WTC11 (cell line): ENCODE measurements around the gene KDM1A. TPM values are rescaled to one million over a fixed set of nuclear protein-coding genes. Genes with fewer than 3 reads are reported as not detected.
A peak's percentile ranks its signal among the peaks of the same experiment; 100 is the strongest.

Experiments
- ATAC-seq: fragments of 200-7000 bp; cut with Tn5 transposase; 2 replicates; pipeline ENCODE4 v1.10.0; 2021; ENCODE audit warnings: mild to moderate bottlenecking, moderate library complexity
- CTCF ChIA-PET: fragments of 300-600 bp; sonication (Branson Sonifier 250); formaldehyde crosslinking; loops from one replicate; lab custom pipeline; 2021; ENCODE audit warnings: antibody characterized with exemption; lab: Charles Lee
- POLR2A ChIA-PET: fragments of 350-600 bp; sonication (Branson Sonifier 250); formaldehyde crosslinking; loops from one replicate; lab custom pipeline; 2021; ENCODE audit warnings: antibody characterized with exemption; lab: Charles Lee
- DNase-seq: peaks from one replicate; pipeline ENCODE4 v3.0.0; 2021; ENCODE audit warnings: low spot score
- H3K27ac Mint-ChIP-seq: 2 replicates; pipeline ENCODE4 v1.8.0; 2021; ENCODE audit warnings: mixed read lengths
- H3K27me3 Mint-ChIP-seq: 2 replicates; pipeline ENCODE4 v1.8.0; 2021; ENCODE audit warnings: low read depth, mild to moderate bottlenecking, moderate library complexity, mixed read lengths
- H3K36me3 Mint-ChIP-seq: 2 replicates; pipeline ENCODE4 v1.8.0; 2021; ENCODE audit warnings: mixed read lengths
- H3K4me1 Mint-ChIP-seq: 2 replicates; pipeline ENCODE4 v1.8.0; 2022; ENCODE audit warnings: mixed read lengths
- H3K4me3 Mint-ChIP-seq: 2 replicates; pipeline ENCODE4 v1.8.0; 2021; ENCODE audit warnings: mild to moderate bottlenecking, moderate library complexity, mixed read lengths
- H3K9me3 Mint-ChIP-seq: 2 replicates; pipeline ENCODE4 v1.8.0; 2021; ENCODE audit warnings: mixed read lengths
- GRHL2 ChIP-seq: fragments of 250-450 bp; sonication (Bioruptor Pico); IDR thresholded peaks from 2 replicates; pipeline ENCODE4 v1.8.0; 2022; ENCODE audit warnings: mild to moderate bottlenecking, moderate library complexity; ENCODE audit not compliant: insufficient replicate concordance, severe bottlenecking
- ZBTB21 ChIP-seq: sonication (generic); formaldehyde crosslinking; IDR thresholded peaks from 2 replicates; pipeline ENCODE4 v1.8.1; 2023; ENCODE audit warnings: mild to moderate bottlenecking, missing genetic modification reagents, borderline replicate concordance
- total RNA-seq: library from RNA; stranded (reverse); gene quantifications from 3 replicates; pipeline ENCODE4 v1.2.3, GENCODE V29; 2021
- TF ChIP-seq, protein P1 (sequence below): sonication (generic); formaldehyde crosslinking; IDR thresholded peaks from 2 replicates; pipeline ENCODE4 v1.8.0; 2023; ENCODE audit warnings: missing genetic modification reagents, mild to moderate bottlenecking, borderline replicate concordance
- TF ChIP-seq, protein P2 (sequence below): sonication (generic); formaldehyde crosslinking; IDR thresholded peaks from 2 replicates; pipeline ENCODE4 v1.8.1; 2023; ENCODE audit warnings: mild to moderate bottlenecking, moderate library complexity, missing genetic modification reagents
- TF ChIP-seq, protein P3 (sequence below): fragments of 250-450 bp; sonication (Bioruptor Pico); IDR thresholded peaks from 2 replicates; pipeline ENCODE4 v1.9.0; 2021; ENCODE audit warnings: moderate library complexity, mild to moderate bottlenecking, inconsistent platforms, borderline replicate concordance
- TF ChIP-seq, protein P4 (sequence below): sonication (generic); formaldehyde crosslinking; IDR thresholded peaks from 2 replicates; pipeline ENCODE4 v1.8.1; 2022; ENCODE audit warnings: missing genetic modification reagents, borderline replicate concordance
- TF ChIP-seq, protein P5 (sequence below): sonication (generic); formaldehyde crosslinking; IDR thresholded peaks from 2 replicates; pipeline ENCODE4 v1.8.0; 2022; ENCODE audit warnings: mild to moderate bottlenecking, missing genetic modification reagents
- TF ChIP-seq, protein P6 (sequence below): sonication (generic); formaldehyde crosslinking; IDR thresholded peaks from 2 replicates; pipeline ENCODE4 v1.8.0; 2022; ENCODE audit warnings: mild to moderate bottlenecking, missing genetic modification reagents
- TF ChIP-seq, protein P7 (sequence below): sonication (generic); formaldehyde crosslinking; IDR thresholded peaks from 2 replicates; pipeline ENCODE4 v1.8.0; 2022; ENCODE audit warnings: mild to moderate bottlenecking, missing genetic modification reagents
- TF ChIP-seq, protein P8 (sequence below): sonication (generic); formaldehyde crosslinking; IDR thresholded peaks from 2 replicates; pipeline ENCODE4 v1.8.1; 2023; ENCODE audit warnings: mild to moderate bottlenecking, missing genetic modification reagents
- TF ChIP-seq, protein P9 (sequence below): sonication (generic); formaldehyde crosslinking; conservative IDR thresholded peaks from 2 replicates; pipeline ENCODE4 v1.8.1; 2022; ENCODE audit warnings: mild to moderate bottlenecking, missing genetic modification reagents

Gene KDM1A
- total RNA-seq, 1 experiment from 2014 or later = 226 TPM

DNA sequence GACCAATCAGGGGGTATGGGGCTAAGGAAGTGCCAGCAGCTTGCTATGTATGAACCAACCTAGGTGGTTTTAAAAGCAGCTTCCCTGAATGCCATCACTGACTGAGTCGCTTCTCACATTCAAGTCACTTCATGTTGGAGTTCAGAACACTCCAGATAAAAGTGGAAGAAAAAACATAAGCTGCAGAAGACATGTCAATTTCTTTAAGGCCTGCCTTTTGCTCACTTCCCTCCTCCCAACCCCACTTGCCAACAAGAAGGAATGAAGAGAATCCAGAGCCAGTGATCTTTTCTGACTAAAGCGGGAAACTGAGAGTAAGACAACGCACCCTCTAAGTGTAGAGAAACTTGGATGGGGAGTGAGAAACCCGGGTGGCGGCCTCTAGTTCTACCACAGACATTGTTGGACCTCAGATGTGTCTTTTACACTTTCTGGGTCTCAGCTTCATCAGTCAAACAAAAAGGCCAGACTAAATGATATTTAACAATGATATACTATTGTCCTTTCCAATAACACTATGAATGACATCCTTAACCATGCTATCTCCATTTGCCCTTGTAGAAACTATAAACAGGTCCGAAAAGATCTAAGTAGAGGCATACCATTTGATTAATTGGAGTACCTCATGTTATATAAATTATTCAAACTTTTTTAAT is 95.3 kb downstream of the KDM1A start:
- CTCF ChIA-PET = no interaction called here
- Mint-ChIP-seq H3K9me3 (no peaks in the 10 kb centered on the region), H3K36me3 (no peaks in the 10 kb centered on the region), H3K4me1 (peaks cover 24% of the 10 kb centered on the region), H3K27ac (0 out of 2 replicates have a peak overlapping the region, but pooled peaks have one; percentile 17), H3K4me3 (no peak overlapping the region), H3K27me3 (no peaks in the 10 kb centered on the region)
- ATAC-seq (no peak; the same call in 1 of the 2 replicates), DNase-seq (no peak)
- TF ChIP-seq, protein P1, sequence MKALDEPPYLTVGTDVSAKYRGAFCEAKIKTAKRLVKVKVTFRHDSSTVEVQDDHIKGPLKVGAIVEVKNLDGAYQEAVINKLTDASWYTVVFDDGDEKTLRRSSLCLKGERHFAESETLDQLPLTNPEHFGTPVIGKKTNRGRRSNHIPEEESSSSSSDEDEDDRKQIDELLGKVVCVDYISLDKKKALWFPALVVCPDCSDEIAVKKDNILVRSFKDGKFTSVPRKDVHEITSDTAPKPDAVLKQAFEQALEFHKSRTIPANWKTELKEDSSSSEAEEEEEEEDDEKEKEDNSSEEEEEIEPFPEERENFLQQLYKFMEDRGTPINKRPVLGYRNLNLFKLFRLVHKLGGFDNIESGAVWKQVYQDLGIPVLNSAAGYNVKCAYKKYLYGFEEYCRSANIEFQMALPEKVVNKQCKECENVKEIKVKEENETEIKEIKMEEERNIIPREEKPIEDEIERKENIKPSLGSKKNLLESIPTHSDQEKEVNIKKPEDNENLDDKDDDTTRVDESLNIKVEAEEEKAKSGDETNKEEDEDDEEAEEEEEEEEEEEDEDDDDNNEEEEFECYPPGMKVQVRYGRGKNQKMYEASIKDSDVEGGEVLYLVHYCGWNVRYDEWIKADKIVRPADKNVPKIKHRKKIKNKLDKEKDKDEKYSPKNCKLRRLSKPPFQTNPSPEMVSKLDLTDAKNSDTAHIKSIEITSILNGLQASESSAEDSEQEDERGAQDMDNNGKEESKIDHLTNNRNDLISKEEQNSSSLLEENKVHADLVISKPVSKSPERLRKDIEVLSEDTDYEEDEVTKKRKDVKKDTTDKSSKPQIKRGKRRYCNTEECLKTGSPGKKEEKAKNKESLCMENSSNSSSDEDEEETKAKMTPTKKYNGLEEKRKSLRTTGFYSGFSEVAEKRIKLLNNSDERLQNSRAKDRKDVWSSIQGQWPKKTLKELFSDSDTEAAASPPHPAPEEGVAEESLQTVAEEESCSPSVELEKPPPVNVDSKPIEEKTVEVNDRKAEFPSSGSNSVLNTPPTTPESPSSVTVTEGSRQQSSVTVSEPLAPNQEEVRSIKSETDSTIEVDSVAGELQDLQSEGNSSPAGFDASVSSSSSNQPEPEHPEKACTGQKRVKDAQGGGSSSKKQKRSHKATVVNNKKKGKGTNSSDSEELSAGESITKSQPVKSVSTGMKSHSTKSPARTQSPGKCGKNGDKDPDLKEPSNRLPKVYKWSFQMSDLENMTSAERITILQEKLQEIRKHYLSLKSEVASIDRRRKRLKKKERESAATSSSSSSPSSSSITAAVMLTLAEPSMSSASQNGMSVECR (CRISPR knock-in tag) = no peak
- TF ChIP-seq, protein P2, sequence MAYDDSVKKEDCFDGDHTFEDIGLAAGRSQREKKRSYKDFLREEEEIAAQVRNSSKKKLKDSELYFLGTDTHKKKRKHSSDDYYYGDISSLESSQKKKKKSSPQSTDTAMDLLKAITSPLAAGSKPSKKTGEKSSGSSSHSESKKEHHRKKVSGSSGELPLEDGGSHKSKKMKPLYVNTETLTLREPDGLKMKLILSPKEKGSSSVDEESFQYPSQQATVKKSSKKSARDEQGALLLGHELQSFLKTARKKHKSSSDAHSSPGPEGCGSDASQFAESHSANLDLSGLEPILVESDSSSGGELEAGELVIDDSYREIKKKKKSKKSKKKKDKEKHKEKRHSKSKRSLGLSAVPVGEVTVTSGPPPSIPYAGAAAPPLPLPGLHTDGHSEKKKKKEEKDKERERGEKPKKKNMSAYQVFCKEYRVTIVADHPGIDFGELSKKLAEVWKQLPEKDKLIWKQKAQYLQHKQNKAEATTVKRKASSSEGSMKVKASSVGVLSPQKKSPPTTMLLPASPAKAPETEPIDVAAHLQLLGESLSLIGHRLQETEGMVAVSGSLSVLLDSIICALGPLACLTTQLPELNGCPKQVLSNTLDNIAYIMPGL (CRISPR knock-in tag) = no peak
- TF ChIP-seq, protein P3, sequence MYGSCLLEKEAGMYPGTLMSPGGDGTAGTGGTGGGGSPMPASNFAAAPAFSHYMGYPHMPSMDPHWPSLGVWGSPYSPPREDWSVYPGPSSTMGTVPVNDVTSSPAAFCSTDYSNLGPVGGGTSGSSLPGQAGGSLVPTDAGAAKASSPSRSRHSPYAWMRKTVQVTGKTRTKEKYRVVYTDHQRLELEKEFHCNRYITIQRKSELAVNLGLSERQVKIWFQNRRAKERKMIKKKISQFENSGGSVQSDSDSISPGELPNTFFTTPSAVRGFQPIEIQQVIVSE (CRISPR knock-in tag) = no peak
- TF ChIP-seq GRHL2 (CRISPR knock-in tag) (no peak), ZBTB21 (CRISPR knock-in tag) (no peak)
- TF ChIP-seq, protein P4, sequence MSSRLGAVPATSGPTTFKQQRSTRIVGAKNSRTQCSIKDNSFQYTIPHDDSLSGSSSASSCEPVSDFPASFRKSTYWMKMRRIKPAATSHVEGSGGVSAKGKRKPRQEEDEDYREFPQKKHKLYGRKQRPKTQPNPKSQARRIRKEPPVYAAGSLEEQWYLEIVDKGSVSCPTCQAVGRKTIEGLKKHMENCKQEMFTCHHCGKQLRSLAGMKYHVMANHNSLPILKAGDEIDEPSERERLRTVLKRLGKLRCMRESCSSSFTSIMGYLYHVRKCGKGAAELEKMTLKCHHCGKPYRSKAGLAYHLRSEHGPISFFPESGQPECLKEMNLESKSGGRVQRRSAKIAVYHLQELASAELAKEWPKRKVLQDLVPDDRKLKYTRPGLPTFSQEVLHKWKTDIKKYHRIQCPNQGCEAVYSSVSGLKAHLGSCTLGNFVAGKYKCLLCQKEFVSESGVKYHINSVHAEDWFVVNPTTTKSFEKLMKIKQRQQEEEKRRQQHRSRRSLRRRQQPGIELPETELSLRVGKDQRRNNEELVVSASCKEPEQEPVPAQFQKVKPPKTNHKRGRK (CRISPR knock-in tag) = no peak
- TF ChIP-seq, protein P5, sequence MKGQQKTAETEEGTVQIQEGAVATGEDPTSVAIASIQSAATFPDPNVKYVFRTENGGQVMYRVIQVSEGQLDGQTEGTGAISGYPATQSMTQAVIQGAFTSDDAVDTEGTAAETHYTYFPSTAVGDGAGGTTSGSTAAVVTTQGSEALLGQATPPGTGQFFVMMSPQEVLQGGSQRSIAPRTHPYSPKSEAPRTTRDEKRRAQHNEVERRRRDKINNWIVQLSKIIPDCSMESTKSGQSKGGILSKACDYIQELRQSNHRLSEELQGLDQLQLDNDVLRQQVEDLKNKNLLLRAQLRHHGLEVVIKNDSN (CRISPR knock-in tag) = no peak
- TF ChIP-seq, protein P6, sequence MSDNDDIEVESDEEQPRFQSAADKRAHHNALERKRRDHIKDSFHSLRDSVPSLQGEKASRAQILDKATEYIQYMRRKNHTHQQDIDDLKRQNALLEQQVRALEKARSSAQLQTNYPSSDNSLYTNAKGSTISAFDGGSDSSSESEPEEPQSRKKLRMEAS = no peak
- TF ChIP-seq, protein P7, sequence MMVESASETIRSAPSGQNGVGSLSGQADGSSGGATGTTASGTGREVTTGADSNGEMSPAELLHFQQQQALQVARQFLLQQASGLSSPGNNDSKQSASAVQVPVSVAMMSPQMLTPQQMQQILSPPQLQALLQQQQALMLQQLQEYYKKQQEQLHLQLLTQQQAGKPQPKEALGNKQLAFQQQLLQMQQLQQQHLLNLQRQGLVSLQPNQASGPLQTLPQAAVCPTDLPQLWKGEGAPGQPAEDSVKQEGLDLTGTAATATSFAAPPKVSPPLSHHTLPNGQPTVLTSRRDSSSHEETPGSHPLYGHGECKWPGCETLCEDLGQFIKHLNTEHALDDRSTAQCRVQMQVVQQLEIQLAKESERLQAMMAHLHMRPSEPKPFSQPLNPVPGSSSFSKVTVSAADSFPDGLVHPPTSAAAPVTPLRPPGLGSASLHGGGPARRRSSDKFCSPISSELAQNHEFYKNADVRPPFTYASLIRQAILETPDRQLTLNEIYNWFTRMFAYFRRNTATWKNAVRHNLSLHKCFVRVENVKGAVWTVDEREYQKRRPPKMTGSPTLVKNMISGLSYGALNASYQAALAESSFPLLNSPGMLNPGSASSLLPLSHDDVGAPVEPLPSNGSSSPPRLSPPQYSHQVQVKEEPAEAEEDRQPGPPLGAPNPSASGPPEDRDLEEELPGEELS (CRISPR knock-in tag) = no peak
- TF ChIP-seq, protein P8, sequence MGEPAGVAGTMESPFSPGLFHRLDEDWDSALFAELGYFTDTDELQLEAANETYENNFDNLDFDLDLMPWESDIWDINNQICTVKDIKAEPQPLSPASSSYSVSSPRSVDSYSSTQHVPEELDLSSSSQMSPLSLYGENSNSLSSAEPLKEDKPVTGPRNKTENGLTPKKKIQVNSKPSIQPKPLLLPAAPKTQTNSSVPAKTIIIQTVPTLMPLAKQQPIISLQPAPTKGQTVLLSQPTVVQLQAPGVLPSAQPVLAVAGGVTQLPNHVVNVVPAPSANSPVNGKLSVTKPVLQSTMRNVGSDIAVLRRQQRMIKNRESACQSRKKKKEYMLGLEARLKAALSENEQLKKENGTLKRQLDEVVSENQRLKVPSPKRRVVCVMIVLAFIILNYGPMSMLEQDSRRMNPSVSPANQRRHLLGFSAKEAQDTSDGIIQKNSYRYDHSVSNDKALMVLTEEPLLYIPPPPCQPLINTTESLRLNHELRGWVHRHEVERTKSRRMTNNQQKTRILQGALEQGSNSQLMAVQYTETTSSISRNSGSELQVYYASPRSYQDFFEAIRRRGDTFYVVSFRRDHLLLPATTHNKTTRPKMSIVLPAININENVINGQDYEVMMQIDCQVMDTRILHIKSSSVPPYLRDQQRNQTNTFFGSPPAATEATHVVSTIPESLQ (CRISPR knock-in tag) = no peak
- TF ChIP-seq, protein P9, sequence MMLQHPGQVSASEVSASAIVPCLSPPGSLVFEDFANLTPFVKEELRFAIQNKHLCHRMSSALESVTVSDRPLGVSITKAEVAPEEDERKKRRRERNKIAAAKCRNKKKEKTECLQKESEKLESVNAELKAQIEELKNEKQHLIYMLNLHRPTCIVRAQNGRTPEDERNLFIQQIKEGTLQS = no peak
- TF ChIP-seq, all 79 proteins: peak for 0
- POLR2A ChIA-PET = no interaction called here
